Activated CD4-positive, alpha-beta T cell treated with anti-CD3 and anti-CD28 coated beads for 1 hour (primary cell): ENCODE results near the gene GHRHR.

Source experiments
- DNase-seq: peaks from one replicate; pipeline ENCODE4 v3.0.0-alpha.2; 2020

GHRHR gene

DNA sequence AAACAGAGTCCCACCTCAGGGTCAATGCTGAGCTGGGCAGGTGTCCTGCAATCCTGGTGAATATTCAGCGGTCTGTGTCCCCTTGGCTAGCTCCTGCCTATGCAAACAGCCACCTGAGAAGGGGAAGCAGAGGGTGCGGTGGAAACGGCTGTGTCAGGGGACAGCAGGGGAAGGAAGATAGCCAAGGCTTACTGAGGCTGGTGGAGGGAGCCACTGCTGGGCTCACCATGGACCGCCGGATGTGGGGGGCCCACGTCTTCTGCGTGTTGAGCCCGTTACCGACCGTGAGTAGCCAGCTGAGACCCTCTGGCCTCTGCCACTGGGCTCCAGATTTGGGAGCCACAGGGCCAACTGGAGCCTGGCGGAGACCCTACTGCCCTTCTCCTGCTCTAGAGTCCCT, at the start of gene GHRHR:
GHRHR (plus strand) TSS at position 112 of the 400 bp plus-strand sequence; CDS start at position 228, 116 bp downstream.
- no peak for DNase-seq

DNA sequence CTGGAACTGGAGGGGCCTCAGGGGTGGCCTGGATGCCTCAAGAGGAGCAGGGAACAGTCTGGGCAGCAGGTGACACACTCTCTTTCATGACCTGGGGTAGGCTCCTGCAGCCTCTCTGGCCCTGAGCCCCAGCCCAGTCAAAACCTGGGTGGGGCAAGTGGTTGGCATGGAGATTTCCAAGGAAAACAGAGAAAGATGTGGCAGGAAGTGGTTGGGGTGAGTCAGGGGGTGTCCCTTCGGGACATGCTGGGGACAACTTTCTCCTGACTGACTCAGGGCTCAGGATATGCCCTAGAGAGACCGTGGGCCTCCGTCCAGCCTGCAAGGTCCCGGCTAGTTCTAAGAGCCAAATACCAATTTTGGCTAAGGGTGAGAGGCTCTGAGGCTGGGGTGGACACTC, 49.2 kb upstream of the GHRHR start:
- no peak for DNase-seq

GRCh38 chr7:30915005-30915601, 48.6 kb upstream of the GHRHR start:
- DNase-seq: no peak

DNA sequence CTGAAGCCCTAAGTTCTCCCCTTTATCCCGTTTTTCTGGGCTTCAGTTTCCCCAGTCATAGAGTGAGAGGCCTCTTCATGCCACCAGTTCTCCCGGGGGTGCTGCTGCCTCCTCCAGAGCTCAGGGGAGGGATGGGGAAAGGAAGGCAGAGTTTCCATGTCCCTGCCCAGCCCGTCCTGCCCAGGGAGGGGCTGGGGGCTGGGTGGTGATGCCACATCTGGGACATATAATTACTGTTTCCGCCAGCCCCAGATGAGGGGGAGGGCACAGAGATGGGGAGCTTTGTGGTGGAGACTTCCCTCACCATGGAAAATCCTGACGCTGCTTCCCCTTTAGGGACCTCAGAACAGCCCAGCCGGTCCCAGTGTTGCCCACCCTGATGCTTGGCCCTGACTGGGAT, 48.0 kb upstream of the GHRHR start:
- DNase-seq: no peak

DNA sequence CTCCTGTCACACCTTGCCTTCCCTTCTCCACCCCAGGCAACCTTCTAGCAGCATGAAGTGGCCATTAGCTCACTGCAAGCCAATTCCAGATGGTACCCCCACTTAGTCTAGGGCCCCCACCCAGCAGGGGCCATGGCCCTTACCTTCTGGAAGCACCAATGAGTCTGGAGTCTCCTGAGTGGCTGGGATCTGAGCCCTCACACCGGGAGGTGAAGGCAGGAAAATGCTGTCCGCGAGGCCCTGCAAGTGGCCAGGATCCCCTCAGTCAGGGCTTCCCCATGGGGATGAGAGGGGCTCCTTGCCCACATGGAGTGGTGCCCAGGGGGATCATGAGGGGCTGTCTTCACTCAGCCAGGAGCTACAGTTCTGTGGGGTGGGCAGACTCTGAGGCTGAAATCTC, 47.5 kb upstream of the GHRHR start:
- no peak for DNase-seq

DNA sequence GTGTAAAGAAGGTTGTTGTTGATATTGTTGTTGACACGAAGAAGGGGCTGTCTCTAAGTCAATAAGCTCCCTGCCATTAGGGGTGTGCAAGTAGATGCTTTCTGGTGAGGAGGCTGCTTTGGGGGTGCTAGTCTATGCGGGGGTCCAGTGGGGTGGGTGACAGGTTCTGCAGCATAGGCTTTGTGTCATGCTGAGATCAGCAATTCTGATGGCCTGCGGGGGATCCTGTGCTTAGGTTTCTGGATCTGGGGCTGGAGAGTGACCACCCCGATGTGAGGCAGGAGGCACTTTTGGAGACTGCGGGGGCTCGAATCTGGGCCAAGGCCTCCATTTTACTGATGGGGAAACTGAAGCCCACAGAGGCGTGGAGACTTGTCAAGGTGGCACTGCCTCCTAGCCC, 47.0 kb upstream of the GHRHR start:
- no peak for DNase-seq

- DNase-seq: no peak
These were observed 46.4 kb upstream of the GHRHR start for GRCh38 chr7:30917216-30917893.

DNA sequence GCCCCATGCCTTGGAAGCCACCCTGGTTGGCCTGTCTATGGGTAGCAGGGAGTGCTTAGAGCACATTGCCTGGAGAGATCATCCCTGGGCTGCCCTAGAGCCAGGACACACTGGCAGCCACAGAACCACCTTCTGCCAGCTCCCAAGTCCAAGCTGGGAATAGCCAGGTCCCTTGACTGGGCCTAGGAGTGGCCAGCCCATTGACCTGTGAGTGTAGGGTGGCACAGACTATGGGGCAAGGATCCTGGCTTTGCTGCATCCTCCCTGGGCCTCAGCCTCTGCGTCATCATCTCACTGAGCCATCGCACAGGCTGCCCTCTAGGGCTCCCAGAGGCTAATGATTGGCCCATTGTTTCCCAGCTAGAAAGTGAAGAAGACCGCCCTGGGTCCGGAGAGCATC, 45.1 kb upstream of the GHRHR start:
- no peak for DNase-seq

- DNase-seq: no peak
These were observed 43.7 kb upstream of the GHRHR start for GRCh38 chr7:30920021-30920583.

- no peak for DNase-seq
These were observed 42.9 kb upstream of the GHRHR start for GRCh38 chr7:30920584-30921539.

DNA sequence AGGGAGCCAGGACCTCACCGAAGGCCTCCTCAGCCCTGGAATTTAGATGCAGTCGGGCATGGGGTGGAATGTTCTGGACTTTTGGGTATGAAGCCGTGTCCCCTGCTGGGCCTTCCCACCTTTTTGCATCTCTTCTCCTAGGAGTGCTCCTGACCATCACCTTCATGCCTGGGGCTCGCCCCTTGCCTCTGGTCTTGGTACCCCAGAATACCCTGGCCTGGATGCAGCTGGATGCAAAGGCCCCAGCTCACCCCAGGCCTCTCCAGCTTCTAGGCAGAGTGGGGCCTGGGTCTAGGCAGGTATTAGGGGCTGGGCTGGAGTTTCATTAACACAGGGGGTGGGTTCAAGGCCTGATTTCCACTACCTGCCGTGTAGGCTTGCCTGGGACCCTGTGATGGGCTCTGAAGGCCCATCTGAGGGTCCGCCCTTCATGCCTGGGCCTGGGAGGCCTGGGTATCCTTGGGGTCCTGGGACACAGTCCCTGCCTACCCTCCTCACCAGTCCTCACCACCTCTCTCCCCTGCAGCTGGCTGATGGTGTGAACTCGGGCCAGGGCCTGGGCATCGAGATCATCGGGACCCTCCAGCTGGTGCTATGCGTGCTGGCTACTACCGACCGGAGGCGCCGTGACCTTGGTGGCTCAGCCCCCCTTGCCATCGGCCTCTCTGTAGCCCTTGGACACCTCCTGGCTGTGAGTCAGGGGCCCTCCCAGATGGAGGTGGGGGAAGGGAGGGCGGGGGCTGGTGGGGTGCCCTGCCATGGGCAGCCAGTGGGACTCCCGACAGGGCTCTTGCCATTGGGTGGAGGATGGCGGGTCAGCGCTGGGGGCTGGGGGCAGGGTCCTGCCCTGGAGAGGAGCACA, 42.0 kb upstream of the GHRHR start:
- no peak for DNase-seq

GRCh38 chr7:30922596-30922995, 41.2 kb upstream of the GHRHR start:
- DNase-seq: no peak

GRCh38 chr7:30923009-30923773, 40.6 kb upstream of the GHRHR start:
- DNase-seq: no peak

DNA sequence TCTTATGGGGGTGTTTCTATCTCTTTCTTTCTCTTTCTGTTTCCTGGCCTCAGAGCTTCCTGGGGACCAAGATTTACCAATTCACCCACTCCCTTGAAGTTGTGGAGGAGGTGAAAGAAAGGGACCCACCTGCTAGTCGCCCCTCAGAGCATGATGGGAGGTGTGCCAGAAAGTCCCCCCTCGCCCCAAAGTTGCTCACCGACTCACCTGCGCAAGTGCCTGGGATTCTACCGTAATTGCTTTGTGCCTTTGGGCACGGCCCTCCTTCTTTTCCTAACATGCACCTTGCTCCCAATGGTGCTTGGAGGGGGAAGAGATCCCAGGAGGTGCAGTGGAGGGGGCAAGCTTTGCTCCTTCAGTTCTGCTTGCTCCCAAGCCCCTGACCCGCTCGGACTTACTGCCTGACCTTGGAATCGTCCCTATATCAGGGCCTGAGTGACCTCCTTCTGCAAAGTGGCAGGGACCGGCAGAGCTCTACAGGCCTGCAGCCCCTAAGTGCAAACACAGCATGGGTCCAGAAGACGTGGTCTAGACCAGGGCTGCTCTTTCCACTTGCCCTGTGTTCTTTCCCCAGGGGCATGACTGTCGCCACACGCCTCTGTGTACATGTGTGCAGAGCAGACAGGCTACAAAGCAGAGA, 39.9 kb upstream of the GHRHR start:
- peak; percentile 4 for DNase-seq

GRCh38 chr7:30924624-30925023, 39.1 kb upstream of the GHRHR start:
- DNase-seq: peak; percentile 5

GRCh38 chr7:30925117-30925516, 38.6 kb upstream of the GHRHR start:
- DNase-seq: no peak

DNA sequence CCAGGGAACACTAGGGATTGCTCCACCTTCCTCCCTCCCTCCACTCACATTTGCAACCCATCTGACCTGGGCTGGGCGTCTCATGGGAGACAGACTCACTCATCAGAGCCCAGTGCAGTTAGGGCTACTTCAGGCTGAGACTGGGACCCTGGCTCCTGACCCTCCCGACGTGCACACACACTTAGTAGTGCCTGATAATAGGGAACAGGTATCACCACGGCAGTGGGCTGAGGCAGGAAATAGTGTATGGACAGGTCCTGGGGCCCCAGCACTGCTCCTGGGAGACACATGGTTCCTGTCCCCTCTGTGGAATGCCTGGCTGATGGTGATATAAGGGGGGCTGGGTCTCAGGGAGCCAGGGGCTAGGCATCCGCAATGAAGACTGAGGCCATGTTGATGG, 37.8 kb upstream of the GHRHR start:
- no peak for DNase-seq

GRCh38 chr7:30926313-30926712, 37.4 kb upstream of the GHRHR start:
- DNase-seq: no peak

DNA sequence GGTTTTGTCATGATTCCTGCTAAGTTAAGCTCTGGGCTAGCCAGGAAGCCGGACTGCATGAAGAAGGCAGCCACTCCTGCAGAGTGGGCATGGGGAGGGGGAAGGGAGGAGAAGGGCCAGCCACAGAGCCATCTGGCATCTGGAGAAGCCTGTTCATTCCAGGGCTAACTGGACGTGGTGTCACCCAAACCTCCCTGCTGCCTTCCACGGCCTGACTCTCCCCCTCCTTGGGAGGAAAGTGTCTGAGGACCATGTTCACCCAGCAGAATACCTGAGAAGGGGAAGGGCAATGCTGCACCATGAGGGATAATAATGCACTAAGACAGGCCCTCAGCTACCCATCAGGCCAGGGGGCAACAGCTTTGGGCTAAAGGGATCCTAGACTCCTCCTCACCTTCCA, 36.7 kb upstream of the GHRHR start:
- no peak for DNase-seq

- DNase-seq: no peak
These were observed 36.2 kb upstream of the GHRHR start for GRCh38 chr7:30927559-30927958.

DNA sequence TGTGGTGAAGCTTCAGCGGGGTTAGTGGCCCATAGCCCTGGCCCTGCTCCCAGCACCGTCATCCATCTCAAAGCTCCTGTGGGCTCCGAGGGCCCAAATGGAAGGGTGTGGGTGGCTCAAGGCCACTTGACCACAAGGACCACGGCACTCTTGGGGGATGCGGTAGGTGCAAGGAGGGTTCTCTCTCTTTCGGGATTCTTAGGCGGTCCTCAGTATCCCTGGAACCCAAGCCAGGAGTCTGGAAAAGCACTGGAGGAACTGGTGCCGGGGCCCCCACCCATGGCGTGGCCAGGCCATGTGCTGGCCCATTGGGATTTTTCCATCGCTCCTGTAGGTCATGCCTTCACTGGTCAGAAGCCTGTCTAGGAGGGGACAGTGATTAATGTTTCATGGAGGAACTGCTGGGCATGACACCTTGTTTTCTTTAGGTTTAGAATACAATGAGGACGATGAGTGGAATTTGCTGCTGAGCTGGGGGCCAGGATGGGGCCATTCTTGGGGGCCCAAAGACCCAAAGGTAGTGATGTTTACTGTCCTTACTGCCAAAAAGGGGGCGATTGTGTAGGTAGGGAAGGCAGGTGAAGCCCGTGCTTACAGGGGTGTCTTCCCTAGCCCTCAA, 35.4 kb upstream of the GHRHR start:
- peak; percentile 1 for DNase-seq
